ENCODE measurements around the gene KMT2C. TPM values are rescaled to one million over a fixed set of nuclear protein-coding genes. Genes with fewer than 3 reads are reported as not detected.

KMT2C gene
- total and polyA plus RNA-seq, 10 of the 15 experiments (the other 5 are each of a cell fraction or from before 2014, with no cell fraction given): 3.3 to 45.2 (median 19.2) TPM

DNA sequence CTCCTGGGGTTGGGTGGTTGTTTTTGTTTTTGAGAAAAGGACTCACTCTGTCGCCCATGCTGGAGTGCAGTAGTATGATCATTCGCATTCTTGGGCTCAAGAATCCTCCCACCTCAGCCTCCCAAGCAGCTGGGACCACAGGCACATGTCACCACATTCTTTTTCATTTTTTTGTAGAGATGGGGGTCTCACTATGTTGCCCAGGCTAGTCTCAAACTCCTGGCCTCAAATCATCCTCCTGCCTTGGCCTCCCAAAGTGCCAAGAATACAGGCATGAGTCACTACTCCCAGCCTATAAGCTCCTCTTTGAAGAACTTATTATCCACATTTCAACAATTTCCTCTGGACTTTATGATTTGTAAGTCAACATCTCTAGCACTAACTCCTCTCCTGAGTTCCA lies 102.7 kb downstream of the KMT2C start:
- H3K9me3 ChIP-seq (replicated peaks; ENCODE audit: control insufficient read depth, insufficient read depth, low read length): no peaks in the 10 kb centered on the region
- H4K20me1 ChIP-seq (ENCODE audit: control insufficient read depth, insufficient read depth): no peaks in the 10 kb centered on the region; the same call in 1 of the 2 replicates
- no TSS peak for BruUV-seq (replicated peaks)
- H3K4me3 ChIP-seq: no peak overlapping the region
- SMC1A ChIA-PET (ENCODE audit: uncharacterized antibody, unreplicated experiment): interaction anchor here (1.0 to 7.3 kb wide), 3 partner anchors 17 to 373 kb away, joined by 4 to 67 read pairs (median 64); no protein-coding TSS in a partner anchor
- FAIRE-seq (no peak), ATAC-seq (no peak), DNase-seq (ENCODE audit: low read depth, low spot score) (no peak)
- no peak for TF ChIP-seq NFXL1 (IDR thresholded peaks at IDR 0.05; ENCODE audit: borderline replicate concordance)
- TF ChIP-seq, protein P1, sequence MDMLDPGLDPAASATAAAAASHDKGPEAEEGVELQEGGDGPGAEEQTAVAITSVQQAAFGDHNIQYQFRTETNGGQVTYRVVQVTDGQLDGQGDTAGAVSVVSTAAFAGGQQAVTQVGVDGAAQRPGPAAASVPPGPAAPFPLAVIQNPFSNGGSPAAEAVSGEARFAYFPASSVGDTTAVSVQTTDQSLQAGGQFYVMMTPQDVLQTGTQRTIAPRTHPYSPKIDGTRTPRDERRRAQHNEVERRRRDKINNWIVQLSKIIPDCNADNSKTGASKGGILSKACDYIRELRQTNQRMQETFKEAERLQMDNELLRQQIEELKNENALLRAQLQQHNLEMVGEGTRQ (IDR thresholded peaks at IDR 0.05; ENCODE audit: borderline replicate concordance, low read depth, low read length): no peak
- no peak for TF ChIP-seq SMAD1 (IDR thresholded peaks at IDR 0.05; ENCODE audit: low read depth, partially characterized antibody)
- no peak for TF ChIP-seq BCLAF1 (IDR thresholded peaks at IDR 0.05)
- CTCF ChIA-PET: interaction anchor here (0.6 to 3.5 kb wide), 4 partner anchors 8 to 374 kb away, joined by 3 to 16 read pairs (median 4); no protein-coding TSS in a partner anchor
- no peaks in the 10 kb centered on the region for H3K27me3 ChIP-seq (replicated peaks in 1 of 2; ENCODE audit: control insufficient read depth in 2 of 2, insufficient read depth in 2 of 2, low read length in 1 of 2)
- in situ Hi-C loops (cut with MboI) (no loop called here), intact Hi-C loops (cut with micrococcal nuclease; ENCODE audit: unreplicated experiment) (loop anchor here (10.0 kb wide), 1 partner anchor 132 kb away; no protein-coding TSS in a partner anchor)
- no peak overlapping the region for H3K27ac ChIP-seq (ENCODE audit: control insufficient read depth, insufficient read depth)
- POLR2A ChIA-PET: interaction anchor here (0.6 to 1.0 kb wide), 3 partner anchors 17 to 81 kb away, joined by 3 to 4 read pairs (median 3); no protein-coding TSS in a partner anchor
- H2AFZ ChIP-seq (ENCODE audit: control insufficient read depth, low read depth, low read length): no peak overlapping the region
- RAD21 ChIA-PET (ENCODE audit: unreplicated experiment): interaction anchor here (0.7 to 1.2 kb wide), 3 partner anchors 8 to 374 kb away, joined by 3 read pairs; no protein-coding TSS in a partner anchor
- peaks cover 3 to 8% of the 10 kb centered on the region in 2 experiments; a peak in 3 of 4 replicates for H3K36me3 ChIP-seq (ENCODE audit: control insufficient read depth in 2 of 2, insufficient read depth in 2 of 2, low read length in 1 of 2)
- H3K4me1 ChIP-seq (ENCODE audit: control insufficient read depth, insufficient read depth, low read length): peaks cover 17% of the 10 kb centered on the region; the same call in 1 of the 2 replicates
- H3K4me2 ChIP-seq (ENCODE audit: control insufficient read depth, insufficient read depth): no peak overlapping the region
- H3K9ac ChIP-seq (ENCODE audit: control insufficient read depth, insufficient read depth, low read length): no peak overlapping the region
- H3K79me2 ChIP-seq (ENCODE audit: control insufficient read depth, insufficient read depth, low read length): peaks cover 48% of the 10 kb centered on the region
- WGBS (ENCODE audit: insufficient coverage, insufficient replicate concordance, low lambda C conversion rate, missing lambda C conversion rate): 100% methylated on average over 2 of the region's 2 CpGs

All from GM12878 (cell line).